OCI-LY3 (cell line): ENCODE data around the gene NR1H4.

Experiments
- EZH2phosphoT487 ChIP-seq: fragments of 200-600 bp; shearing (Covaris generic); IDR thresholded peaks from 2 replicates; pipeline ENCODE4 v1.6.1; 2018; ENCODE audit warnings: antibody characterized with exemption, mixed run types, low read depth
- TF ChIP-seq, protein P1 (sequence below): fragments of 200-600, 300-600 bp; sonication (generic); IDR thresholded peaks from 2 replicates; pipeline ENCODE4 v1.5.1; 2014; ENCODE audit warnings: antibody characterized with exemption, low read length, low read depth

DNA sequence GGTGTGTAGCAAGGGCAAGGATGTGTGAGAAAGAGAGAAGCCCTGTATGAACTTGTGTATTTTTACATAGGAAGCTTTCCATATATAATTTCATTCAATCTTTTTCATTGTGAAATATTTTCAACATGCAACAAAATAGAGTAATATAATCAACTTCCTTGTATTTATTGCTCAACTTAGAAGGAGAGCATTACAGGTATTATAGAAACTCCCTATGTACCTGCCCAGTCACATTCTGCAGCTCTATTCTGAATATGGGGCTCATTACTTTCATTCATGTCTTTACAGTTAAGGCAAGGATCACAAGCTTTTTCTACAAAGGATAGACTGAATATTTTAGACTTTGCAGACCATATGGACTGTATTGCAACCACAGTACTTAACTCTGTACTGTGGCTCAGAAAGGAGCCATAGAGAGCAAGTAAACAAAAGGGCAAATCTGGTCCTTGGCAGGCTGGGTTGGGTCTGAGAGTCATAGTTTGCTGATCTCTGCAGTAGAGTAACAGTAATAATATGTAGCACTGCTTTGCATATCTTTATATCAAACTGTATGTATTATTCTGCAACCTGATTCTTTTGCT lies 11.3 kb downstream of the NR1H4 start:
- TF ChIP-seq, protein P1, sequence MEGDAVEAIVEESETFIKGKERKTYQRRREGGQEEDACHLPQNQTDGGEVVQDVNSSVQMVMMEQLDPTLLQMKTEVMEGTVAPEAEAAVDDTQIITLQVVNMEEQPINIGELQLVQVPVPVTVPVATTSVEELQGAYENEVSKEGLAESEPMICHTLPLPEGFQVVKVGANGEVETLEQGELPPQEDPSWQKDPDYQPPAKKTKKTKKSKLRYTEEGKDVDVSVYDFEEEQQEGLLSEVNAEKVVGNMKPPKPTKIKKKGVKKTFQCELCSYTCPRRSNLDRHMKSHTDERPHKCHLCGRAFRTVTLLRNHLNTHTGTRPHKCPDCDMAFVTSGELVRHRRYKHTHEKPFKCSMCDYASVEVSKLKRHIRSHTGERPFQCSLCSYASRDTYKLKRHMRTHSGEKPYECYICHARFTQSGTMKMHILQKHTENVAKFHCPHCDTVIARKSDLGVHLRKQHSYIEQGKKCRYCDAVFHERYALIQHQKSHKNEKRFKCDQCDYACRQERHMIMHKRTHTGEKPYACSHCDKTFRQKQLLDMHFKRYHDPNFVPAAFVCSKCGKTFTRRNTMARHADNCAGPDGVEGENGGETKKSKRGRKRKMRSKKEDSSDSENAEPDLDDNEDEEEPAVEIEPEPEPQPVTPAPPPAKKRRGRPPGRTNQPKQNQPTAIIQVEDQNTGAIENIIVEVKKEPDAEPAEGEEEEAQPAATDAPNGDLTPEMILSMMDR: no peak
- no peak for TF ChIP-seq EZH2phosphoT487
